ENCODE data around the gene CEP97. TPM values are rescaled to one million over a fixed set of nuclear protein-coding genes. Genes with fewer than 3 reads are reported as not detected.
A peak's percentile ranks its signal among the peaks of the same experiment; 100 is the strongest.

The CEP97 gene
- total RNA-seq, 1 donor from 2014 or later, result 25.1 TPM

DNA sequence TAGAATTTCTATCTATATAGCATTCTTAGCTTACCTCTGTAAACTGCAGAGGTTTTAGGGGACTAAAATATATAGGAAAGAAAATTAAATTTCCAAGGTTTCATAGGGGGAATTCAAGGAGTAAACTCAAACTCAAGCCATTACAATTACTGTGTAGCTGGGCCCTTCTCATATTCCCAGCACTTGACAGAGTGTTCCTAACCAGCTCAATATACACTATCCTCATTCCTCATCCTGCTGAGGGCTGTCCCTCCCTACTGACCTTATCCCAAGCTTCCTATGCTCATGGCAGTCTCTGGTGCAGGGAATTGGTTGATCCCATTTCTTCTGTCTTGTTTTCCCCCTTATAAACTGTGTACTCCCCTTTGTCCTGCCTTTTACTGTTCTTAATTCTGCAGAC, 88.5 kb downstream of the CEP97 start:
- Mint-ChIP-seq H3K27me3 (ENCODE audit: unreplicated experiment) (peaks cover 1% of the 10 kb centered on the region), H3K27ac (ENCODE audit: unreplicated experiment) (no peak overlapping the region), H3K36me3 (ENCODE audit: unreplicated experiment) (no peaks in the 10 kb centered on the region), H3K9me3 (ENCODE audit: unreplicated experiment) (no peaks in the 10 kb centered on the region), H3K4me1 (ENCODE audit: low read depth, unreplicated experiment) (peaks cover 1% of the 10 kb centered on the region), H3K4me3 (ENCODE audit: unreplicated experiment) (no peak overlapping the region)
- DNase-seq, result no peak
- TF ChIP-seq, protein P1, sequence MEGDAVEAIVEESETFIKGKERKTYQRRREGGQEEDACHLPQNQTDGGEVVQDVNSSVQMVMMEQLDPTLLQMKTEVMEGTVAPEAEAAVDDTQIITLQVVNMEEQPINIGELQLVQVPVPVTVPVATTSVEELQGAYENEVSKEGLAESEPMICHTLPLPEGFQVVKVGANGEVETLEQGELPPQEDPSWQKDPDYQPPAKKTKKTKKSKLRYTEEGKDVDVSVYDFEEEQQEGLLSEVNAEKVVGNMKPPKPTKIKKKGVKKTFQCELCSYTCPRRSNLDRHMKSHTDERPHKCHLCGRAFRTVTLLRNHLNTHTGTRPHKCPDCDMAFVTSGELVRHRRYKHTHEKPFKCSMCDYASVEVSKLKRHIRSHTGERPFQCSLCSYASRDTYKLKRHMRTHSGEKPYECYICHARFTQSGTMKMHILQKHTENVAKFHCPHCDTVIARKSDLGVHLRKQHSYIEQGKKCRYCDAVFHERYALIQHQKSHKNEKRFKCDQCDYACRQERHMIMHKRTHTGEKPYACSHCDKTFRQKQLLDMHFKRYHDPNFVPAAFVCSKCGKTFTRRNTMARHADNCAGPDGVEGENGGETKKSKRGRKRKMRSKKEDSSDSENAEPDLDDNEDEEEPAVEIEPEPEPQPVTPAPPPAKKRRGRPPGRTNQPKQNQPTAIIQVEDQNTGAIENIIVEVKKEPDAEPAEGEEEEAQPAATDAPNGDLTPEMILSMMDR (IDR thresholded peaks at IDR 0.05; ENCODE audit: partially characterized antibody, unreplicated experiment), result no peak

DNA sequence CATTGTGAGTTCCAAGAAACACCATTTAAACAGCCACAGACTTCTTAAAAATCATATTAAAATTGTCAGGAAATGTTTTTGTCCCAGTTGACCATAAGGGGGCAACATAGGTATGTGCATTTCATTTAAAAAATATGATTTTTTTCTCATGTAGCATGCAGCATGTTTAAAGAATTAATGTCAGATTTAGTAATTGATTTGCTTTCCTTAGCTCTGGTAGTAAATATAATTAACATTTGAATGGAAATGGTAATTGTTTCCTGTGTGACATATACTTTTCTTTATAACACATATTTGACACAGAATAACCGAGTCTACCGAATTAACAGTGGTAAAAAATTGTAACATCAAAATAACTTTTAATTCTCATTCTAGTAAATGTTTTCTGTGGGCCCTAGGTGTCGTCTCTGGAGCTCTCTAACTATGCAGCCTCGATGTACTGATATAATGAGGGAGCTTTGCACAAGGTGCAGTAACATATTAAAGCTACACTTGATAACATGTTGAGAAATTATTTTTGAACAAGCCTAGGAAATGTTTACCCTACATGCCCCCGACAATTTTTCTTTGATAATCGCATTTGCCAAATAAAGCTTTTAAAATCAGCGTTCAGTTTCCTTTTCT, 89.5 kb downstream of the CEP97 start:
- no peak overlapping the region for H3K4me3 Mint-ChIP-seq (ENCODE audit: unreplicated experiment)
- no peak overlapping the region for H3K27ac Mint-ChIP-seq (ENCODE audit: unreplicated experiment)
- no peaks in the 10 kb centered on the region for H3K36me3 Mint-ChIP-seq (ENCODE audit: unreplicated experiment)
- no peaks in the 10 kb centered on the region for H3K9me3 Mint-ChIP-seq (ENCODE audit: unreplicated experiment)
- no peak for DNase-seq
- peaks cover 1% of the 10 kb centered on the region for H3K4me1 Mint-ChIP-seq (ENCODE audit: low read depth, unreplicated experiment)
- peaks cover 1% of the 10 kb centered on the region for H3K27me3 Mint-ChIP-seq (ENCODE audit: unreplicated experiment)
- TF ChIP-seq, protein P1 (IDR thresholded peaks at IDR 0.05; ENCODE audit: partially characterized antibody, unreplicated experiment), result peak; percentile 53

DNA sequence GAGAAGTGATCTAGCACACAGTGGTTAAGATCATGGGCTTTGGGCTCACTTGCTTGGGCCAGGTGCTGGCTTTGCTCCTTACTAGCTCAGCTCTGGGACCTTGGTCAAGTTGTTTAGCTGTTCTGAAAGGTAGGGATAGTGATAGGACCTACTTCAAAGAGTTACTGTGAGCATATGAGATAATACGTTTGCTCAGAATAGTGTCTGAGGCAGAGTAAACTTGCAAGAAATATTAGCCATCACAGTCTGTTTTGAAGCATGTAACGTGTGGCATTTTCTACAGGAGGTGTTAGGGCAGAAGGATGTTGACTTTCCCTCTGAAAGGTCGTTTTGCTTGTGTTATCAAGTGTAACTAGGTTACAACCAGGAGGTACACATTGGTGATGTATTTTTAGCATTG, 90.4 kb downstream of the CEP97 start:
- Mint-ChIP-seq H3K27me3 (ENCODE audit: unreplicated experiment) (peaks cover 1% of the 10 kb centered on the region), H3K36me3 (ENCODE audit: unreplicated experiment) (no peaks in the 10 kb centered on the region), H3K4me3 (ENCODE audit: unreplicated experiment) (no peak overlapping the region), H3K4me1 (ENCODE audit: low read depth, unreplicated experiment) (peaks cover 1% of the 10 kb centered on the region), H3K9me3 (ENCODE audit: unreplicated experiment) (no peaks in the 10 kb centered on the region), H3K27ac (ENCODE audit: unreplicated experiment) (no peak overlapping the region)
- DNase-seq, result no peak
- TF ChIP-seq, protein P1 (IDR thresholded peaks at IDR 0.05; ENCODE audit: partially characterized antibody, unreplicated experiment), result no peak

DNA sequence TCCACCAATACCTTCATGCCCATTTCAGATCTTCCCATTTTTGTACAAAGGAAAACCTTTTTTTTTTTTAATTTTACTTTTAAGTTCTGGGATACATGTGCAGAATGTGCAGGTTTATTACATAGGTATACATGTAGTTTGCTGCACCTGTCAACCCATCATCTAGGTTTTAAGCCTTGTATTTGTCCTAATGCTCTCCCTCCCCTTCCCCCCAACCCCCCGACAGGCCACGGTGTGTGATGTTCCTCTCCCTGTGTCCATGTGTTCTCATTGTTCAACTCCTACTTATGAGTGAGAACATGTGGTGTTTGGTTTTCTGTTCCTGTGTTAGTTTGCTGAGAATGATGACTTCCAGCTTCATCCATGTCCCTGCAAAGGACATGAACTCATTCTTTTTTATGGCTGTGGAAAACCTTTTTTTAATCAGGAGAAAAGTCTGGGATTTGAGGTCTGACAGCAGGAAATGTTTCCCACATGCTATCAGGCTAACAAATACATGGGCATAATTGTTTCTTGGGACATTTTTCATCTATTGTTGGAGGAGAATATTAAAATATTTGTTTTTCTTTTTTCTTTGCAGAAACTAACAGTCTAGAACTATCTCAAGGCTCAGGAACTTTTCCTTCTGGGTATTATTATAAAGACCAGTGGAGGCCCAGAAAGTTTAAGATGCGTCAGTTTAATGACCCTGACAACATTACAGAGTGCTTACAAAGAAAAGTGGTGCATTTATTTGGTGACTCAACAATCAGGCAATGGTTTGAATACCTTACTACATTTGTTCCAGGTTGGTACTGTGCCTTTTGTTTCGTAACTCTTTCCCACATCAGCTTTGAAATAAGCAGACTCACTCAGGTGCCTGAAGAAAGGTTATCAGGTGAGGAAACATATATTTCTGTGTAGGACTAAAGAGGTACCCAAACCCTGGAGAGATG, 92.1 kb downstream of the CEP97 start:
- TF ChIP-seq, protein P1 (IDR thresholded peaks at IDR 0.05; ENCODE audit: partially characterized antibody, unreplicated experiment), result no peak
- peaks cover 1% of the 10 kb centered on the region for H3K4me1 Mint-ChIP-seq (ENCODE audit: low read depth, unreplicated experiment)
- no peak overlapping the region for H3K4me3 Mint-ChIP-seq (ENCODE audit: unreplicated experiment)
- H3K9me3 Mint-ChIP-seq (ENCODE audit: unreplicated experiment), result no peaks in the 10 kb centered on the region
- peaks cover 1% of the 10 kb centered on the region for H3K27me3 Mint-ChIP-seq (ENCODE audit: unreplicated experiment)
- DNase-seq, result no peak
- H3K36me3 Mint-ChIP-seq (ENCODE audit: unreplicated experiment), result no peaks in the 10 kb centered on the region
- H3K27ac Mint-ChIP-seq (ENCODE audit: unreplicated experiment), result no peak overlapping the region

DNA sequence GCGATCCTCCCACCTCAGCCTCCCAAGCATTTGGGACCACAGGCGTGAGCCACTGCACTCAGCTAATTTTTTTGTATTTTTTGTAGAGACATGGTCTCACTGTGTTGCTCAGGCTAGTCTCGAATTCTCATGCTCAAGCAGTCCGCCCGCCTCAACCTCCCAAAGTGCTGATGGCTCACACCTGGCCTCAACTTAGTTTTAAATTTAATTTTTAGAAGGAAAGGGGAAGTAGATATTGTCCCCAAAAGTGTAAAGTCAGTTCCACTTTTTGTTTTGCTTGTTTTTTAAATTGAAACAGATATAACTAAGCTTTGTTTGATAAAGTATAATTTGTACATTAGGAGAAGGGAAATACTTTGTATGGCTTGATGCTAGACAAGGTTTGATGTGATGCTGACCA, 93.6 kb downstream of the CEP97 start:
- Mint-ChIP-seq H3K4me1 (ENCODE audit: low read depth, unreplicated experiment) (peaks cover 1% of the 10 kb centered on the region), H3K27me3 (ENCODE audit: unreplicated experiment) (peaks cover 1% of the 10 kb centered on the region), H3K36me3 (ENCODE audit: unreplicated experiment) (no peaks in the 10 kb centered on the region), H3K4me3 (ENCODE audit: unreplicated experiment) (no peak overlapping the region), H3K27ac (ENCODE audit: unreplicated experiment) (no peak overlapping the region), H3K9me3 (ENCODE audit: unreplicated experiment) (no peaks in the 10 kb centered on the region)
- DNase-seq, result no peak
- TF ChIP-seq, protein P1 (IDR thresholded peaks at IDR 0.05; ENCODE audit: partially characterized antibody, unreplicated experiment), result no peak
